GM12801 (cell line): ENCODE data around the gene TAF6.

Experiments
- CTCF ChIP-seq: IDR thresholded peaks from one replicate; pipeline ENCODE4 v1.5.1; 2011; ENCODE audit warnings: control low read depth; ENCODE audit not compliant: insufficient read length; ENCODE audit errors: extremely low read depth

Gene TAF6

GRCh38 chr7:100130608-100131453 lies 11.7 kb upstream of the TAF6 start:
- no peak for TF ChIP-seq CTCF

- TF ChIP-seq CTCF = no peak
Observed at GRCh38 chr7:100128637-100128963, 9.4 kb upstream of the TAF6 start.

- no peak for TF ChIP-seq CTCF
Observed at GRCh38 chr7:100127866-100128636, 8.9 kb upstream of the TAF6 start.

- no peak for TF ChIP-seq CTCF
Observed at GRCh38 chr7:100126931-100127865, 8.0 kb upstream of the TAF6 start, which contains the start of gene MBLAC1. Gene MBLAC1, plus strand, starts transcription at chr7:100126967. Its CDS starts 429 bp downstream, at chr7:100127396.

GRCh38 chr7:100126239-100126930 lies 7.2 kb upstream of the TAF6 start:
- TF ChIP-seq CTCF = no peak

- no peak for TF ChIP-seq CTCF
Observed at GRCh38 chr7:100124301-100125230, 5.4 kb upstream of the TAF6 start.
